DOHH2 (cell line): ENCODE data around the gene CWC25.
A peak's percentile ranks its signal among the peaks of the same experiment; 100 is the strongest.

Experiments used
- H3F3A ChIP-seq: fragments of 200-600 bp; sonication (generic), shearing (Covaris generic); 2 replicates; pipeline ENCODE4 v1.6.0; 2016; ENCODE audit warnings: antibody characterized with exemption, mild to moderate bottlenecking; ENCODE audit not compliant: control insufficient read depth, insufficient read depth
- H3K27ac ChIP-seq: fragments of 200-600 bp; sonication (generic); 2 replicates; pipeline ENCODE4 v1.5.1; 2014; ENCODE audit warnings: low read depth, mild to moderate bottlenecking, low read length, moderate library complexity
- H3K27me3 ChIP-seq: fragments of 200-600 bp; sonication (generic); 2 replicates; pipeline ENCODE4 v1.6.1; 2014; ENCODE audit warnings: mild to moderate bottlenecking, low read length, mixed read lengths; ENCODE audit not compliant: control insufficient read depth
- H3K36me3 ChIP-seq: fragments of 200-600 bp; sonication (generic); 2 replicates; pipeline ENCODE4 v1.6.1; 2014; ENCODE audit warnings: mild to moderate bottlenecking, low read length, moderate library complexity, mixed read lengths; ENCODE audit not compliant: control insufficient read depth
- H3K4me1 ChIP-seq: fragments of 200-600 bp; sonication (generic); 2 replicates; pipeline ENCODE4 v1.6.1; 2014; ENCODE audit warnings: mild to moderate bottlenecking, low read length, mixed read lengths; ENCODE audit not compliant: control insufficient read depth
- H3K4me2 ChIP-seq: fragments of 200-600 bp; sonication (generic); 2 replicates; pipeline ENCODE4 v1.6.0; 2014; ENCODE audit warnings: mild to moderate bottlenecking, low read length, moderate library complexity
- H3K4me3 ChIP-seq: fragments of 200-600 bp; sonication (generic); 2 replicates; pipeline ENCODE4 v1.5.1; 2014; ENCODE audit warnings: mild to moderate bottlenecking, low read length, mixed read lengths
- H3K79me2 ChIP-seq: fragments of 200-600 bp; sonication (generic); 2 replicates; pipeline ENCODE4 v1.6.1; 2014; ENCODE audit warnings: mild to moderate bottlenecking, low read length, mixed read lengths; ENCODE audit not compliant: control insufficient read depth
- H3K9me2 ChIP-seq: fragments of 200-600 bp; sonication (generic); replicated peaks from 2 replicates; pipeline ENCODE4 v1.6.1; 2014; ENCODE audit warnings: mild to moderate bottlenecking, low read length, mixed read lengths; ENCODE audit not compliant: control insufficient read depth
- H3K9me3 ChIP-seq: fragments of 200-600 bp; sonication (generic); 2 replicates; pipeline ENCODE4 v1.6.1; 2014; ENCODE audit warnings: antibody characterized with exemption, low read length, mixed read lengths; ENCODE audit not compliant: control insufficient read depth, insufficient read depth
- H4K20me1 ChIP-seq: fragments of 200-600 bp; sonication (generic); 2 replicates; pipeline ENCODE4 v1.6.0; 2014; ENCODE audit warnings: low read depth, mild to moderate bottlenecking, antibody characterized with exemption, low read length, moderate library complexity; ENCODE audit not compliant: control insufficient read depth, insufficient read depth
- EZH2phosphoT487 ChIP-seq: fragments of 200-600 bp; sonication (generic); IDR thresholded peaks from 2 replicates; pipeline ENCODE4 v1.6.1; 2017; ENCODE audit warnings: borderline replicate concordance, mild to moderate bottlenecking, antibody characterized with exemption, low read length, moderate library complexity, mixed read lengths
- TF ChIP-seq, protein P1 (sequence below): fragments of 200-600 bp; sonication (generic); IDR thresholded peaks from one replicate; pipeline ENCODE4 v1.5.1; 2014; ENCODE audit warnings: antibody characterized with exemption, mild to moderate bottlenecking, low read depth, low read length; ENCODE audit not compliant: poor library complexity, severe bottlenecking

Gene CWC25

DNA sequence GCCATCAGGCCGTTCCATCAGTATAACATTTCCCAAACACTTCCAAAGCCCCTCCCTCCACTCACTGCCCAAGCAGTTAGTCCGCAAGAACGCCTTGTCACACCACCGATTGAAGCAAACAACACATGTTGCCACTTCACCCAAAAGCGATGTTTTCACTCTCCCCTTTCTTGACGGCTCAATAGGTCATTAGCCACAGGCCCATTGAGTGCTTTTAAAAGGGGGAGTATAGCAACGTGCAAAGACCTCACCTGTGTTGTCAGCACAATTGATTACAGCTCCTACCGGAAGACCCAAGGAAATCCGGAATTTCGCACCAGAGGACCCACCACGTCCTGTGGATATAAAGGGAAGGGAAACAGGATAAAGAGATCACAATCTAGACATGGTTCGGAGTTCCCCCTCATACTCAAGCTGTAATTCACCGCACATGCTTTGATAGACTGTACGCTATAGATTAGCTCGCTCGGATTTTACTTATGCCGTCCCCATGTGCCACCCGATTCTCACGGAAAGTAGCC, 27.7 kb upstream of the CWC25 start:
- peaks cover 57% of the 10 kb centered on the region for H3K36me3 ChIP-seq
- TF ChIP-seq EZH2phosphoT487 = no peak
- TF ChIP-seq, protein P1, sequence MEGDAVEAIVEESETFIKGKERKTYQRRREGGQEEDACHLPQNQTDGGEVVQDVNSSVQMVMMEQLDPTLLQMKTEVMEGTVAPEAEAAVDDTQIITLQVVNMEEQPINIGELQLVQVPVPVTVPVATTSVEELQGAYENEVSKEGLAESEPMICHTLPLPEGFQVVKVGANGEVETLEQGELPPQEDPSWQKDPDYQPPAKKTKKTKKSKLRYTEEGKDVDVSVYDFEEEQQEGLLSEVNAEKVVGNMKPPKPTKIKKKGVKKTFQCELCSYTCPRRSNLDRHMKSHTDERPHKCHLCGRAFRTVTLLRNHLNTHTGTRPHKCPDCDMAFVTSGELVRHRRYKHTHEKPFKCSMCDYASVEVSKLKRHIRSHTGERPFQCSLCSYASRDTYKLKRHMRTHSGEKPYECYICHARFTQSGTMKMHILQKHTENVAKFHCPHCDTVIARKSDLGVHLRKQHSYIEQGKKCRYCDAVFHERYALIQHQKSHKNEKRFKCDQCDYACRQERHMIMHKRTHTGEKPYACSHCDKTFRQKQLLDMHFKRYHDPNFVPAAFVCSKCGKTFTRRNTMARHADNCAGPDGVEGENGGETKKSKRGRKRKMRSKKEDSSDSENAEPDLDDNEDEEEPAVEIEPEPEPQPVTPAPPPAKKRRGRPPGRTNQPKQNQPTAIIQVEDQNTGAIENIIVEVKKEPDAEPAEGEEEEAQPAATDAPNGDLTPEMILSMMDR = no peak
- H3K27me3 ChIP-seq = no peaks in the 10 kb centered on the region
- H3K79me2 ChIP-seq = peaks cover 34% of the 10 kb centered on the region
- H3K27ac ChIP-seq = peak overlapping the region; percentile 86
- peaks cover 38% of the 10 kb centered on the region for H4K20me1 ChIP-seq
- H3K4me2 ChIP-seq = peak overlapping the region; percentile 75
- peaks cover 56% of the 10 kb centered on the region for H3F3A ChIP-seq
- H3K9me2 ChIP-seq = no peaks in the 10 kb centered on the region
- H3K9me3 ChIP-seq = no peaks in the 10 kb centered on the region
- peaks cover 29% of the 10 kb centered on the region for H3K4me1 ChIP-seq
- H3K4me3 ChIP-seq = peak overlapping the region; percentile 85

DNA sequence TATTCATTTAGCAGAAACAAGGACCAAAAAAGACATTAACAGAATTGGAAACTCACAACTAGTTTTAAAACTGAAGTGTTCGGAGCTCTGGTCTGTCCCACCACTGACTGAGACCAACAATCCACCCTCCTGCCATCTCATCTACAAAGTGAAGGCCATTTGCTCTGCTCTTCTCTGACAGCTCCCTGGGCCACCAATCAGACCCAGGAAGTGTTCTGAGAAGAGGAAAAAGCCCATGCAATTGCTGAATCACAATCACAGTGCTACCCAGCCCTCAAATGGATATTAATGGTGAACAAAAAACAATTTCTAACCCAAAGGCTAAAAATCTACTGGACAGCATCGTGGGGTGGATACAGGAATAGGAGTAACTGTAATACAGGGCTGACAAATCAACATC, 26.3 kb upstream of the CWC25 start:
- Histone ChIP-seq H3K27me3 (no peaks in the 10 kb centered on the region), H3K4me3 (peak overlapping the region; percentile 85), H3K79me2 (peaks cover 34% of the 10 kb centered on the region), H3F3A (peaks cover 68% of the 10 kb centered on the region), H3K4me2 (peak overlapping the region; percentile 75), H3K36me3 (peaks cover 62% of the 10 kb centered on the region), H3K4me1 (peaks cover 29% of the 10 kb centered on the region), H3K9me3 (no peaks in the 10 kb centered on the region), H4K20me1 (peaks cover 38% of the 10 kb centered on the region), H3K27ac (peak overlapping the region; percentile 5; the same call in 1 of the 2 replicates), H3K9me2 (no peaks in the 10 kb centered on the region)
- TF ChIP-seq, protein P1 = no peak
- no peak for TF ChIP-seq EZH2phosphoT487

DNA sequence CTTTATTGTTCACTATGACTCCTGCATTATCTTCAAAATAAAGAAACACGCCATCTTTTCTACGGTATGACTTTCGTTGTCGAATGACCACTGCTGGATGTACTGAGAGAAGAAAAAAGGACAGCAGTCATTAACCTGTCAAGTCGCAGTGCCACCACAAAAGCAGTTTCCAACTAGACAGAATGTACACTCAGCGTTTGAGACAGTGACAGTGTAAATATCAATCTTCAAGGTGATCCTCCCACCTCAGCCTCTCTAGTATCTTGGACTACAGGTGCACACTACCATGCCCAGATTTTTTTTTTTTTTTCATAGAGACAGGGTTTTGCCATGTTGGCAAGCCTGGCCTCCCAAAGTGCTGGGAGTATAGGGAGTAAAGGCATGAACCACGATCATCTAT, 25.3 kb upstream of the CWC25 start:
- H3F3A ChIP-seq = peaks cover 73% of the 10 kb centered on the region
- H3K4me1 ChIP-seq = peaks cover 29% of the 10 kb centered on the region
- H3K27me3 ChIP-seq = no peaks in the 10 kb centered on the region
- TF ChIP-seq, protein P1 = no peak
- no peak for TF ChIP-seq EZH2phosphoT487
- H3K4me3 ChIP-seq = peak overlapping the region; percentile 85; the same call in 1 of the 2 replicates
- H3K4me2 ChIP-seq = peak overlapping the region; percentile 75
- peaks cover 62% of the 10 kb centered on the region for H3K36me3 ChIP-seq
- H3K79me2 ChIP-seq = peaks cover 34% of the 10 kb centered on the region
- peaks cover 38% of the 10 kb centered on the region for H4K20me1 ChIP-seq
- no peak overlapping the region for H3K27ac ChIP-seq
- no peaks in the 10 kb centered on the region for H3K9me2 ChIP-seq
- no peaks in the 10 kb centered on the region for H3K9me3 ChIP-seq
